HEK293 (cell line): Measurements from ENCODE around the gene TAS1R2.

ENCODE experiments used
- CTCF ChIP-seq: fragments of 450-650 bp; formaldehyde crosslinking; IDR thresholded peaks from 2 replicates; pipeline ENCODE4 v1.5.1; 2016; ENCODE audit warnings: missing biosample characterization, missing genetic modification characterization
- IKZF3 ChIP-seq: fragments of 450-650 bp; IDR thresholded peaks from 2 replicates; pipeline ENCODE4 v1.5.0; 2018; ENCODE audit warnings: missing biosample characterization, mild to moderate bottlenecking, missing genetic modification characterization, moderate library complexity
- KLF10 ChIP-seq: fragments of 450-650 bp; IDR thresholded peaks from 2 replicates; pipeline ENCODE4 v1.5.1; 2018; ENCODE audit warnings: missing biosample characterization, mild to moderate bottlenecking, missing genetic modification characterization
- KLF8 ChIP-seq: fragments of 450-650 bp; formaldehyde crosslinking; IDR thresholded peaks from 2 replicates; pipeline ENCODE4 v1.5.1; 2016; ENCODE audit warnings: missing biosample characterization, missing genetic modification characterization
- MEIS1 ChIP-seq: sonication (generic); formaldehyde crosslinking; IDR thresholded peaks from 2 replicates; pipeline ENCODE4 v1.8.1; 2022; ENCODE audit warnings: missing genetic modification reagents, mild to moderate bottlenecking, borderline replicate concordance
- MZF1 ChIP-seq: fragments of 450-650 bp; formaldehyde crosslinking; IDR thresholded peaks from 2 replicates; pipeline ENCODE4 v1.5.1; 2017; ENCODE audit warnings: missing biosample characterization, missing genetic modification characterization, borderline replicate concordance
- SP7 ChIP-seq: fragments of 450-650 bp; formaldehyde crosslinking; IDR thresholded peaks from 2 replicates; pipeline ENCODE4 v1.5.1; 2016; ENCODE audit warnings: missing biosample characterization, missing genetic modification characterization
- TRIM28 ChIP-seq: IDR thresholded peaks from 2 replicates; pipeline ENCODE4 v1.6.1; 2011; ENCODE audit warnings: low read length, control low read depth, borderline replicate concordance
- WT1 ChIP-seq: fragments of 450-650 bp; formaldehyde crosslinking; IDR thresholded peaks from 2 replicates; pipeline ENCODE4 v1.5.1; 2016; ENCODE audit warnings: missing biosample characterization, missing genetic modification characterization
- ZBTB17 ChIP-seq: fragments of 450-650 bp; formaldehyde crosslinking; IDR thresholded peaks from 2 replicates; pipeline ENCODE4 v1.5.1; 2016; ENCODE audit warnings: missing biosample characterization, missing genetic modification characterization
- ZEB2 ChIP-seq: fragments of 450-650 bp; formaldehyde crosslinking; IDR thresholded peaks from 2 replicates; pipeline ENCODE4 v1.5.1; 2016; ENCODE audit warnings: missing biosample characterization, missing genetic modification characterization
- ZNF114 ChIP-seq: fragments of 450-650 bp; formaldehyde crosslinking; IDR thresholded peaks from 2 replicates; pipeline ENCODE4 v1.5.0; 2017; ENCODE audit warnings: missing biosample characterization, missing genetic modification characterization
- ZNF121 ChIP-seq: fragments of 450-650 bp; formaldehyde crosslinking; IDR thresholded peaks from 2 replicates; pipeline ENCODE4 v1.5.1; 2016; ENCODE audit warnings: missing biosample characterization, missing genetic modification characterization
- ZNF157 ChIP-seq: fragments of 450-650 bp; formaldehyde crosslinking; IDR thresholded peaks from 2 replicates; pipeline ENCODE4 v1.5.1; 2016; ENCODE audit warnings: missing biosample characterization, missing genetic modification characterization
- ZNF211 ChIP-seq: fragments of 450-650 bp; formaldehyde crosslinking; IDR thresholded peaks from 2 replicates; pipeline ENCODE4 v1.5.1; 2016; ENCODE audit warnings: low read depth, missing biosample characterization, missing genetic modification characterization
- ZNF335 ChIP-seq: fragments of 450-650 bp; formaldehyde crosslinking; conservative IDR thresholded peaks from 2 replicates; pipeline ENCODE4 v1.5.1; 2016; ENCODE audit warnings: missing biosample characterization, missing genetic modification characterization
- ZNF350 ChIP-seq: fragments of 450-650 bp; formaldehyde crosslinking; IDR thresholded peaks from 2 replicates; pipeline ENCODE4 v1.5.0; 2017; ENCODE audit warnings: missing biosample characterization, mild to moderate bottlenecking, missing genetic modification characterization
- ZNF366 ChIP-seq: fragments of 450-650 bp; formaldehyde crosslinking; conservative IDR thresholded peaks from 2 replicates; pipeline ENCODE4 v1.5.1; 2016; ENCODE audit warnings: missing biosample characterization, missing genetic modification characterization
- ZNF398 ChIP-seq: fragments of 450-650 bp; formaldehyde crosslinking; IDR thresholded peaks from 2 replicates; pipeline ENCODE4 v1.5.1; 2017; ENCODE audit warnings: missing biosample characterization, missing genetic modification characterization
- ZNF416 ChIP-seq: fragments of 450-650 bp; formaldehyde crosslinking; IDR thresholded peaks from 2 replicates; pipeline ENCODE4 v1.5.1; 2016; ENCODE audit warnings: missing biosample characterization, missing genetic modification characterization
- ZNF426 ChIP-seq: fragments of 450-650 bp; formaldehyde crosslinking; IDR thresholded peaks from 2 replicates; pipeline ENCODE4 v1.5.1; 2017; ENCODE audit warnings: missing biosample characterization, missing genetic modification characterization, mild to moderate bottlenecking, inconsistent platforms, moderate library complexity
- ZNF521 ChIP-seq: fragments of 450-650 bp; formaldehyde crosslinking; IDR thresholded peaks from 2 replicates; pipeline ENCODE4 v1.5.1; 2017; ENCODE audit warnings: missing biosample characterization, mild to moderate bottlenecking, missing genetic modification characterization
- ZNF561 ChIP-seq: fragments of 450-650 bp; IDR thresholded peaks from 2 replicates; pipeline ENCODE4 v1.5.1; 2018; ENCODE audit warnings: missing biosample characterization, missing genetic modification characterization, borderline replicate concordance
- ZNF571 ChIP-seq: fragments of 450-650 bp; formaldehyde crosslinking; IDR thresholded peaks from 2 replicates; pipeline ENCODE4 v1.5.0; 2017; ENCODE audit warnings: missing biosample characterization, missing genetic modification characterization
- ZNF596 ChIP-seq: fragments of 450-650 bp; IDR thresholded peaks from 2 replicates; pipeline ENCODE4 v1.5.0; 2018; ENCODE audit warnings: missing biosample characterization, mild to moderate bottlenecking, missing genetic modification characterization, moderate library complexity
- ZNF623 ChIP-seq: fragments of 450-650 bp; formaldehyde crosslinking; IDR thresholded peaks from 2 replicates; pipeline ENCODE4 v1.5.1; 2016; ENCODE audit warnings: missing biosample characterization, missing genetic modification characterization
- ZSCAN30 ChIP-seq: fragments of 450-650 bp; IDR thresholded peaks from 2 replicates; pipeline ENCODE4 v1.5.1; 2018; ENCODE audit warnings: missing biosample characterization, mild to moderate bottlenecking, missing genetic modification characterization, moderate library complexity
- TF ChIP-seq, protein P1 (sequence below): fragments of 450-650 bp; formaldehyde crosslinking; IDR thresholded peaks from 2 replicates; pipeline ENCODE4 v1.5.1; 2016; ENCODE audit warnings: missing biosample characterization, missing genetic modification characterization, borderline replicate concordance
- TF ChIP-seq, protein P2 (sequence below): fragments of 450-650 bp; formaldehyde crosslinking; IDR thresholded peaks from 2 replicates; pipeline ENCODE4 v1.5.1; 2016; ENCODE audit warnings: missing biosample characterization, missing genetic modification characterization
- TF ChIP-seq, protein P3 (sequence below): fragments of 450-650 bp; formaldehyde crosslinking; IDR thresholded peaks from 2 replicates; pipeline ENCODE4 v1.5.1; 2016; ENCODE audit warnings: missing biosample characterization, missing genetic modification characterization, low read depth
- TF ChIP-seq, protein P4 (sequence below): fragments of 450-650 bp; formaldehyde crosslinking; IDR thresholded peaks from 2 replicates; pipeline ENCODE4 v1.5.1; 2016; ENCODE audit warnings: missing biosample characterization, missing genetic modification characterization

TAS1R2 gene

GRCh38 chr1:18879791-18880309 lies 20.4 kb upstream of the TAS1R2 start (continued):
- TF ChIP-seq ZNF350 (tag by site-specific recombination) (no peak), IKZF3 (tag by site-specific recombination) (no peak), MEIS1 (CRISPR knock-in tag) (no peak), CTCF (tag by site-specific recombination) (no peak), MZF1 (no peak), KLF10 (tag by site-specific recombination) (0 out of 2 replicates have a peak, but pooled peaks have one; percentile 30), ZEB2 (tag by site-specific recombination) (peak; percentile 28; the same call in 1 of the 2 replicates), ZNF366 (tag by site-specific recombination) (no peak), ZNF121 (tag by site-specific recombination) (no peak), ZNF623 (tag by site-specific recombination) (no peak), ZNF335 (tag by site-specific recombination) (no peak), ZSCAN30 (tag by site-specific recombination) (no peak), SP7 (tag by site-specific recombination) (peak; percentile 93), ZNF211 (no peak), ZNF426 (tag by site-specific recombination) (no peak), TRIM28 (no peak), ZNF561 (tag by site-specific recombination) (no peak), KLF8 (no peak), ZNF157 (tag by site-specific recombination) (no peak), ZNF571 (no peak), ZBTB17 (no peak), ZNF416 (tag by site-specific recombination) (no peak), ZNF596 (tag by site-specific recombination) (no peak), ZNF398 (tag by site-specific recombination) (0 out of 2 replicates have a peak, but pooled peaks have one; percentile 23), WT1 (tag by site-specific recombination) (0 out of 2 replicates have a peak, but pooled peaks have one; percentile 32), ZNF114 (tag by site-specific recombination) (no peak), ZNF521 (no peak)
- TF ChIP-seq, protein P1, sequence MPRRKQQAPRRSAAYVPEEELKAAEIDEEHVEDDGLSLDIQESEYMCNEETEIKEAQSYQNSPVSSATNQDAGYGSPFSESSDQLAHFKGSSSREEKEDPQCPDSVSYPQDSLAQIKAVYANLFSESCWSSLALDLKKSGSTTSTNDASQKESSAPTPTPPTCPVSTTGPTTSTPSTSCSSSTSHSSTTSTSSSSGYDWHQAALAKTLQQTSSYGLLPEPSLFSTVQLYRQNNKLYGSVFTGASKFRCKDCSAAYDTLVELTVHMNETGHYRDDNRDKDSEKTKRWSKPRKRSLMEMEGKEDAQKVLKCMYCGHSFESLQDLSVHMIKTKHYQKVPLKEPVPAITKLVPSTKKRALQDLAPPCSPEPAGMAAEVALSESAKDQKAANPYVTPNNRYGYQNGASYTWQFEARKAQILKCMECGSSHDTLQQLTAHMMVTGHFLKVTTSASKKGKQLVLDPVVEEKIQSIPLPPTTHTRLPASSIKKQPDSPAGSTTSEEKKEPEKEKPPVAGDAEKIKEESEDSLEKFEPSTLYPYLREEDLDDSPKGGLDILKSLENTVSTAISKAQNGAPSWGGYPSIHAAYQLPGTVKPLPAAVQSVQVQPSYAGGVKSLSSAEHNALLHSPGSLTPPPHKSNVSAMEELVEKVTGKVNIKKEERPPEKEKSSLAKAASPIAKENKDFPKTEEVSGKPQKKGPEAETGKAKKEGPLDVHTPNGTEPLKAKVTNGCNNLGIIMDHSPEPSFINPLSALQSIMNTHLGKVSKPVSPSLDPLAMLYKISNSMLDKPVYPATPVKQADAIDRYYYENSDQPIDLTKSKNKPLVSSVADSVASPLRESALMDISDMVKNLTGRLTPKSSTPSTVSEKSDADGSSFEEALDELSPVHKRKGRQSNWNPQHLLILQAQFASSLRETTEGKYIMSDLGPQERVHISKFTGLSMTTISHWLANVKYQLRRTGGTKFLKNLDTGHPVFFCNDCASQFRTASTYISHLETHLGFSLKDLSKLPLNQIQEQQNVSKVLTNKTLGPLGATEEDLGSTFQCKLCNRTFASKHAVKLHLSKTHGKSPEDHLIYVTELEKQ (tag by site-specific recombination), result no peak
- TF ChIP-seq, protein P2, sequence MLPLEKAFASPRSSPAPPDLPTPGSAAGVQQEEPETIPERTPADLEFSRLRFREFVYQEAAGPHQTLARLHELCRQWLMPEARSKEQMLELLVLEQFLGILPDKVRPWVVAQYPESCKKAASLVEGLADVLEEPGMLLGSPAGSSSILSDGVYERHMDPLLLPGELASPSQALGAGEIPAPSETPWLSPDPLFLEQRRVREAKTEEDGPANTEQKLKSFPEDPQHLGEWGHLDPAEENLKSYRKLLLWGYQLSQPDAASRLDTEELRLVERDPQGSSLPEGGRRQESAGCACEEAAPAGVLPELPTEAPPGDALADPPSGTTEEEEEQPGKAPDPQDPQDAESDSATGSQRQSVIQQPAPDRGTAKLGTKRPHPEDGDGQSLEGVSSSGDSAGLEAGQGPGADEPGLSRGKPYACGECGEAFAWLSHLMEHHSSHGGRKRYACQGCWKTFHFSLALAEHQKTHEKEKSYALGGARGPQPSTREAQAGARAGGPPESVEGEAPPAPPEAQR (tag by site-specific recombination), result no peak
- TF ChIP-seq, protein P3, sequence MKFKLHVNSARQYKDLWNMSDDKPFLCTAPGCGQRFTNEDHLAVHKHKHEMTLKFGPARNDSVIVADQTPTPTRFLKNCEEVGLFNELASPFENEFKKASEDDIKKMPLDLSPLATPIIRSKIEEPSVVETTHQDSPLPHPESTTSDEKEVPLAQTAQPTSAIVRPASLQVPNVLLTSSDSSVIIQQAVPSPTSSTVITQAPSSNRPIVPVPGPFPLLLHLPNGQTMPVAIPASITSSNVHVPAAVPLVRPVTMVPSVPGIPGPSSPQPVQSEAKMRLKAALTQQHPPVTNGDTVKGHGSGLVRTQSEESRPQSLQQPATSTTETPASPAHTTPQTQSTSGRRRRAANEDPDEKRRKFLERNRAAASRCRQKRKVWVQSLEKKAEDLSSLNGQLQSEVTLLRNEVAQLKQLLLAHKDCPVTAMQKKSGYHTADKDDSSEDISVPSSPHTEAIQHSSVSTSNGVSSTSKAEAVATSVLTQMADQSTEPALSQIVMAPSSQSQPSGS (tag by site-specific recombination), result no peak
- TF ChIP-seq, protein P4, sequence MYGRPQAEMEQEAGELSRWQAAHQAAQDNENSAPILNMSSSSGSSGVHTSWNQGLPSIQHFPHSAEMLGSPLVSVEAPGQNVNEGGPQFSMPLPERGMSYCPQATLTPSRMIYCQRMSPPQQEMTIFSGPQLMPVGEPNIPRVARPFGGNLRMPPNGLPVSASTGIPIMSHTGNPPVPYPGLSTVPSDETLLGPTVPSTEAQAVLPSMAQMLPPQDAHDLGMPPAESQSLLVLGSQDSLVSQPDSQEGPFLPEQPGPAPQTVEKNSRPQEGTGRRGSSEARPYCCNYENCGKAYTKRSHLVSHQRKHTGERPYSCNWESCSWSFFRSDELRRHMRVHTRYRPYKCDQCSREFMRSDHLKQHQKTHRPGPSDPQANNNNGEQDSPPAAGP (tag by site-specific recombination), result peak; percentile 77
